ENCODE measurements around the gene SLC6A7.

Gene SLC6A7

DNA sequence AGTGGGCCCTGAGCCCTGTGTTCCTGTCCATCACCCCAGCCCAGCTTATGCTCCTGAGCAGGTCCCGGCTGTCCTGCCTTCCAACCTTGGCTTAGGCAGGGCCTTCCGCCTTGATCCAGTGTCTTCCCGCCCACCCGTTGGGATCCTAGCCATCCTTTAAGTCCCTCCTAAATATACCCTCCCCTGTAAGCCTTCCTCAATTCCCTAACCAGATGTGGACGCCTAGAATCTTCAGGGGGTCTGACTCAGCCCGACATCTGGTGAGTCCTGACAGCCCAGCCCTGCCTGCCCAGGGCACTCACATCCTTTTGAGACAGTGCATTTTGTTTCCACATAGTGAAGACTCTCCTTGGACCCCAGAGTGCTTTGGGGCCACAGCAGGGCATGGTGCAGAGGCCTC, 23.7 kb downstream of the SLC6A7 start:
- no peak for TF ChIP-seq TEAD4 (IDR thresholded peaks at IDR 0.05)
- TF ChIP-seq TCF12 (IDR thresholded peaks at IDR 0.05; ENCODE audit: low read depth) = no peak
- no peak for TF ChIP-seq EGR1 (IDR thresholded peaks at IDR 0.05)
- no peak for TF ChIP-seq EP300 (IDR thresholded peaks at IDR 0.05; ENCODE audit: borderline replicate concordance)
- TF ChIP-seq TAF1 (IDR thresholded peaks at IDR 0.05; ENCODE audit: low read depth) = no peak
- no peak for TF ChIP-seq CREB1 (IDR thresholded peaks at IDR 0.05; ENCODE audit: low read depth)
- TF ChIP-seq, protein P1, sequence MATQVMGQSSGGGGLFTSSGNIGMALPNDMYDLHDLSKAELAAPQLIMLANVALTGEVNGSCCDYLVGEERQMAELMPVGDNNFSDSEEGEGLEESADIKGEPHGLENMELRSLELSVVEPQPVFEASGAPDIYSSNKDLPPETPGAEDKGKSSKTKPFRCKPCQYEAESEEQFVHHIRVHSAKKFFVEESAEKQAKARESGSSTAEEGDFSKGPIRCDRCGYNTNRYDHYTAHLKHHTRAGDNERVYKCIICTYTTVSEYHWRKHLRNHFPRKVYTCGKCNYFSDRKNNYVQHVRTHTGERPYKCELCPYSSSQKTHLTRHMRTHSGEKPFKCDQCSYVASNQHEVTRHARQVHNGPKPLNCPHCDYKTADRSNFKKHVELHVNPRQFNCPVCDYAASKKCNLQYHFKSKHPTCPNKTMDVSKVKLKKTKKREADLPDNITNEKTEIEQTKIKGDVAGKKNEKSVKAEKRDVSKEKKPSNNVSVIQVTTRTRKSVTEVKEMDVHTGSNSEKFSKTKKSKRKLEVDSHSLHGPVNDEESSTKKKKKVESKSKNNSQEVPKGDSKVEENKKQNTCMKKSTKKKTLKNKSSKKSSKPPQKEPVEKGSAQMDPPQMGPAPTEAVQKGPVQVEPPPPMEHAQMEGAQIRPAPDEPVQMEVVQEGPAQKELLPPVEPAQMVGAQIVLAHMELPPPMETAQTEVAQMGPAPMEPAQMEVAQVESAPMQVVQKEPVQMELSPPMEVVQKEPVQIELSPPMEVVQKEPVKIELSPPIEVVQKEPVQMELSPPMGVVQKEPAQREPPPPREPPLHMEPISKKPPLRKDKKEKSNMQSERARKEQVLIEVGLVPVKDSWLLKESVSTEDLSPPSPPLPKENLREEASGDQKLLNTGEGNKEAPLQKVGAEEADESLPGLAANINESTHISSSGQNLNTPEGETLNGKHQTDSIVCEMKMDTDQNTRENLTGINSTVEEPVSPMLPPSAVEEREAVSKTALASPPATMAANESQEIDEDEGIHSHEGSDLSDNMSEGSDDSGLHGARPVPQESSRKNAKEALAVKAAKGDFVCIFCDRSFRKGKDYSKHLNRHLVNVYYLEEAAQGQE (IDR thresholded peaks at IDR 0.05; ENCODE audit: low read depth) = no peak
- TF ChIP-seq, protein P2, sequence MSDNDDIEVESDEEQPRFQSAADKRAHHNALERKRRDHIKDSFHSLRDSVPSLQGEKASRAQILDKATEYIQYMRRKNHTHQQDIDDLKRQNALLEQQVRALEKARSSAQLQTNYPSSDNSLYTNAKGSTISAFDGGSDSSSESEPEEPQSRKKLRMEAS (IDR thresholded peaks at IDR 0.05) = no peak
- TF ChIP-seq ZBTB7A (IDR thresholded peaks at IDR 0.05; ENCODE audit: low read depth) = no peak
- no peak for TF ChIP-seq CEBPB (IDR thresholded peaks at IDR 0.05)
- TF ChIP-seq NFIC (IDR thresholded peaks at IDR 0.05) = no peak
- no peak for TF ChIP-seq FOXM1 (IDR thresholded peaks at IDR 0.05; ENCODE audit: borderline replicate concordance, low read depth)
- no peak for TF ChIP-seq YY1 (IDR thresholded peaks at IDR 0.05; ENCODE audit: low read depth)
- TF ChIP-seq, protein P3, sequence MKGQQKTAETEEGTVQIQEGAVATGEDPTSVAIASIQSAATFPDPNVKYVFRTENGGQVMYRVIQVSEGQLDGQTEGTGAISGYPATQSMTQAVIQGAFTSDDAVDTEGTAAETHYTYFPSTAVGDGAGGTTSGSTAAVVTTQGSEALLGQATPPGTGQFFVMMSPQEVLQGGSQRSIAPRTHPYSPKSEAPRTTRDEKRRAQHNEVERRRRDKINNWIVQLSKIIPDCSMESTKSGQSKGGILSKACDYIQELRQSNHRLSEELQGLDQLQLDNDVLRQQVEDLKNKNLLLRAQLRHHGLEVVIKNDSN (IDR thresholded peaks at IDR 0.05) = no peak

DNA sequence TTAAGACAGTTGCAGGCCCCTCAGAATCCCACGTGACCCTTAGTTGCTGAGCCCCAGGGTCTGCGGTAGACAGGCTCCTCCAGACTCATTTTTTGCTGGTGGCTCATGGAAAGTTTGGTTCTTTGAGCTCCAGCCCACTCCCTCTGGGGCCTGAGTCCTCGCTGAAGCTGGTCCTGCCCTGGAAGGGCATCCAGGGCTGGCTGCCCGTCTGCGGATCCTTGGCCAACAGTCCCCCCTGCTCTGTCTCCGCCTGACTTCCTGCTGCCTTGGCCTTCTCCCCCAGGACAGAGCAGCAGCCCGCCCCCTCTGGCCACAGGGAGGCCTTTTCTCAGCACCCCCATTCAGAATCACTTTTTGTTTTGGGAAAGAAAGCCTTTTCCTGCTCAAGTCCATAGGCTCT, 24.4 kb downstream of the SLC6A7 start:
- TF ChIP-seq EGR1 (IDR thresholded peaks at IDR 0.05) = no peak
- TF ChIP-seq, protein P2 (IDR thresholded peaks at IDR 0.05) = no peak
- no peak for TF ChIP-seq YY1 (IDR thresholded peaks at IDR 0.05; ENCODE audit: low read depth)
- TF ChIP-seq ZBTB7A (IDR thresholded peaks at IDR 0.05; ENCODE audit: low read depth) = no peak
- no peak for TF ChIP-seq FOXM1 (IDR thresholded peaks at IDR 0.05; ENCODE audit: borderline replicate concordance, low read depth)
- TF ChIP-seq TCF12 (IDR thresholded peaks at IDR 0.05; ENCODE audit: low read depth) = no peak
- TF ChIP-seq, protein P1 (IDR thresholded peaks at IDR 0.05; ENCODE audit: low read depth) = no peak
- no peak for TF ChIP-seq RAD21 (IDR thresholded peaks at IDR 0.05; ENCODE audit: low read depth)
- TF ChIP-seq, protein P3 (IDR thresholded peaks at IDR 0.05) = no peak

DNA sequence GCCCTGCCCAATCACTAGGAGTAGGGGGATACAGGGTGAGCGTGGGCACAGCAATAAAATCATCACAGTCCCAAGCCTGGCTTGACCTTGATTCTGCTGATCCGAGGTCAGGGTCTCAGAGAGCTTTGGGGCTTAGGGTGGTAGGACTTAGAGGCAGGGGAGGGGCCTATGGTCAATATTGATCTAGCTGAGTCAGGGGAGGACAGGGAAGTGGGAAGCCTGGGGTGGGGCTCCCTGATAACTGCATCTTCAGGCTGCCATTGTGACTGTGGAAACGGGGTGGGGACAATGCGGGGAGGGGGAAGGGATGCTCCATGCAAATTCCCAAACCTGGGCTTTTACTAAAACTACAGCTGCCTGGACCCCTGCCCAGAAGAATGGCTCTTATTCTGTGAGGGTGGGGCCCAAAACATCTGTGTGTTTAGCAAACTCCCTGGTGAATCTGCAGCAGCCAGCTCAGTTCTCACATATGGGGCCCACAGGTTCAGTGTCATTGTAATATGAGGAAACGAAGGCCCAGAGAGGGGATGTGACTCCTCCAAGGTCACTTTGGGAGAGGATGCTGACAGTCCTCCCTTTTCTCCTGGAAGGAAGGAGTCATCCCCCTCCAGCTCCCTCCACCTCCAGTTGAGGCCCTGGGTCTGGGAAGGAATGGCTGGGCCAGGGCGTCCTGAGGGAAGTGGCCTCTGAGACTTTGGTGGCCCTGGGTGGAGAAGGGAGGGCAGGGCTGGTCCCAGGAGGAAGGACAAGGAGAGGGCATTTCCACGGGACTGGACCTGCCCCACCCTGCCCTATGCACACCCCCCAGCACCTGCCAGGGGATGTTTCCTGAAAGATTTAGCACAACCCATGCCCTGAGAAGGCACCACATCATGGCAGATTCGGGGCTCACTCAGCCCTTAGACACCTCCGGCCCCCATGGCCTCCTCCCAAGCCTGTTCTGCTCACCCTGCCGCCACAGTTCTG, 26.4 kb downstream of the SLC6A7 start:
- TF ChIP-seq RAD21 (IDR thresholded peaks at IDR 0.05; ENCODE audit: low read depth) (no peak), EP300 (IDR thresholded peaks at IDR 0.05; ENCODE audit: borderline replicate concordance) (no peak), YY1 (IDR thresholded peaks at IDR 0.05; ENCODE audit: low read depth) (no peak), TEAD4 (IDR thresholded peaks at IDR 0.05) (no peak), NFIC (IDR thresholded peaks at IDR 0.05) (no peak), CEBPB (IDR thresholded peaks at IDR 0.05) (no peak), TAF1 (IDR thresholded peaks at IDR 0.05; ENCODE audit: low read depth) (no peak)
- TF ChIP-seq, protein P2 (IDR thresholded peaks at IDR 0.05) = no peak
- TF ChIP-seq, protein P1 (IDR thresholded peaks at IDR 0.05; ENCODE audit: low read depth) = no peak

DNA sequence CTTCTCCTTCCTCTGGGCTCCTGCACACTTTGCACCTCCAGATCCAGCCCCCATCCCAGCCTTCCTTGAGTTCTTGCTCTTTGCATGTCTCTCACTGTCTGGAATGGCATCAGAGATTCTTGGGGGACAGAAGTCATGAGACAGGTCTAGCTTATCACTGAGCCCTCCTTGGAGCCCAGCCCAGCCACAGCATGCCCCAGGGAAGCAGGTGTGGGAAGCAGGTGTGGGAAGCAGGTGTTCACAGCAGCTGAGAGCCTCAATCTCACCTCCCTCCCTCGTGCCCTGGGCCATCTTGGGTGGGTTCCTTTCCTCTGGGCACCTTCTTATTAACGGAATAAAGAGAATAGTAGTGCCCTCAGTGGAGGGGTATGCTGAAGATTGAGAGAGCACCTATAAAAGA, 27.2 kb downstream of the SLC6A7 start:
- TF ChIP-seq CREB1 (IDR thresholded peaks at IDR 0.05; ENCODE audit: low read depth) (no peak), FOXM1 (IDR thresholded peaks at IDR 0.05; ENCODE audit: borderline replicate concordance, low read depth) (no peak), EP300 (IDR thresholded peaks at IDR 0.05; ENCODE audit: borderline replicate concordance) (no peak), TCF12 (IDR thresholded peaks at IDR 0.05; ENCODE audit: low read depth) (no peak), TAF1 (IDR thresholded peaks at IDR 0.05; ENCODE audit: low read depth) (no peak), ZBTB7A (IDR thresholded peaks at IDR 0.05; ENCODE audit: low read depth) (no peak), YY1 (IDR thresholded peaks at IDR 0.05; ENCODE audit: low read depth) (no peak), RAD21 (IDR thresholded peaks at IDR 0.05; ENCODE audit: low read depth) (no peak)
- TF ChIP-seq, protein P2 (IDR thresholded peaks at IDR 0.05) = no peak
- TF ChIP-seq, protein P3 (IDR thresholded peaks at IDR 0.05) = no peak
- TF ChIP-seq, protein P1 (IDR thresholded peaks at IDR 0.05; ENCODE audit: low read depth) = no peak

Measured in Ishikawa (cell line).